ENCODE measurements around the gene TRAPPC4. TPM values are rescaled to one million over a fixed set of nuclear protein-coding genes. Genes with fewer than 3 reads are reported as not detected.
"Not testable (repeated sequence)": the region's sequence is repeated elsewhere in the genome, so short reads cannot be mapped to it uniquely, and the experiment has no call there.

Gene TRAPPC4
- total RNA-seq, 1 experiment from 2014 or later: 77.2 TPM

DNA sequence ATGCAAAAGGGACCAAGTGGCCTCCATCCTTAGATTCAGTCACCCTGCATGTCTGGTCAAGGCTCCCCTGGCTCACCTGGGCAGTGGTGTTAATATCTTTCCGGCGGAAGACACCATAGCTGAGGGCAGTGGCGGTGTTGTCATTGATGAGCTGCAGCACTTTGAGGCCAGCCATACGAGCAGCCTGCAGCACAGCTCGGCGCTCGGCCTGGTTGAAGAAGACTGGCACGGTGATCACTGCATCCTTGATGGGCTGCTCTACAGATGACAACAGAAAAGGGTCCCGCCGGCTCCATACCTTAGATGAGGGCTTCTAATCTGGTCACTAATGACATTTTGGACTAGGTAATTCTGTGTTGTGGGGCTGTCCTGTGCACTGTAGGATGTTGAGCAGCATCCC is 35.9 kb downstream of the TRAPPC4 start:
- DNase-seq (ENCODE audit: low read depth): no peak
- in situ Hi-C loops (cut with HindIII; ENCODE audit: low pct_unique_long_range_greater_than_20kb, low sequenced_read_pairs): no loop called here

DNA sequence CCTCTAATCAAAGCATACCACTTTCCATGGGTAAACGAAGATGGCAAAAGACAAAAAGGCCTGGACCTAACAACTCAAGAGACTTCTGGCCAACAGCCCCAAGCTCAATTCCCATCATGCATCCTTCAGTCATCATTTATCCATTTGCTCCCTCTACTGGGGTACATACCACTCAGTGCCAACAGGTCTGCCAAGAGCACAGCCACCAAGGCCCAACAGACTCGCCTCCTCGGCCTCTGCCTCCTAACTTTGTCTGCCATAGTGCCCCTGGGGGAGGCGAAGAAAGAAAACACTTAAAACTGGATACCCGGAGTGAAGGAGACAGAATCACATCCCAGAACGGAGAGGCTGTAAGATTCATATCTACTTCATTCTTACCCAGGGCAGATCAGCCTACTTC is 37.3 kb downstream of the TRAPPC4 start:
- DNase-seq (ENCODE audit: low read depth): peak; percentile 30
- in situ Hi-C loops (cut with HindIII; ENCODE audit: low pct_unique_long_range_greater_than_20kb, low sequenced_read_pairs): no loop called here

DNA sequence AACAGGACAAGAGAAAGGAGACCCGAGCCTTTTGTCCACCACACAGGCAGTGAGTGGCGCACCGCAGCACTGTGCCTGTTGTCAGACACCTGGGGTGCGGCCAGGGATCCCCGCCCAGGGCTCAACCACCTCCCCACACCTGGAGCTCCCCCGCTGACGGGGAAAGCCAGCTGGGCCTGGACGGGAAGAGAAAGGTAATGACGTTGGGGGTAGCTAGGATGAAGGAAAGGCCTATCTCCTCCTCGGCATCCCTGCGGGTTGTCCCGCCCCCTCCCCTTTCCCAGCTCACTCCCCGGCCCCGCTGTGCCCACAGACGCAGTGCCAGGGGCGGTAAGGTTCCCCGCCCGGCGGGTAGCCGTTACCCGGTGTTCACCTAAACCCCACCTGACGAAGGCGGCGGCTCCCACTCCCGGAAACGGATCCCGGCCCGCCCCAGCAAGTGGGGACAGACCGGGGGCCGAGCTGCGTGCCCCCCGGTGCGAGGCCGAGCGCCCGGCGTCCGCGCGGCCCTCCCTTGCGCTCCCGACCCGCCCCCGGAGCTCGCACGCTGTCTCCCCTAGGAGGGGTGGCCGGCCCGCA is 37.9 kb downstream of the TRAPPC4 start:
- in situ Hi-C loops (cut with HindIII; ENCODE audit: low pct_unique_long_range_greater_than_20kb, low sequenced_read_pairs): no loop called here
- no peak for DNase-seq (ENCODE audit: low read depth)

- in situ Hi-C loops (cut with HindIII; ENCODE audit: low pct_unique_long_range_greater_than_20kb, low sequenced_read_pairs): no loop called here
Measured at GRCh38 chr11:119057000-119057769, 38.6 kb downstream of the TRAPPC4 start, which contains the start of gene HYOU1. Gene HYOU1 (minus strand): TSS chr11:119057205. CDS start chr11:119056160, 1,045 bp downstream.

GRCh38 chr11:119059128-119059527 is 40.6 kb downstream of the TRAPPC4 start:
- in situ Hi-C loops (cut with HindIII; ENCODE audit: low pct_unique_long_range_greater_than_20kb, low sequenced_read_pairs); DNase-seq (ENCODE audit: low read depth): not testable (repeated sequence)

More at GRCh38 chr11:119057000-119057769, 38.6 kb downstream of the TRAPPC4 start, which contains the start of gene HYOU1:
- DNase-seq (ENCODE audit: low read depth): peak; percentile 88

DNA sequence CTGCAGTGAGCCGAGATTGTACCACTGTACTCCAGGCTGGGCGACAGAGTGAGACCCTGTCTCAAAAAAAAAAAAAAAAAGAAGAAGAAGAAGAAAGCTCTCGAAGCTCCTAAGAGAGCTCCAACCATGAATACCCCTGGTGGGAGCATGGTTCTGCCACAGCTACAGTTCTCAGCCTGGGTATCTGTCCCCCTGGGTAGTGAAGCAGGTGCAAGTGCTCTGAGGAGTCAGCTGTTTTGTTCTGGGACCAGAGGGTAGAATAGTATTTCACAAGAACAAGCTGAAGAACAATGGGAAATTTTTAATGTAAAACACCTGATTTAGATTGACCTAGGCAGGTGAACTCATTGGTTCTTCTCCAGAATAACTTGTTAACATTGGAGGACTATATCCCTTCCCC is 42.7 kb downstream of the TRAPPC4 start:
- in situ Hi-C loops (cut with HindIII; ENCODE audit: low pct_unique_long_range_greater_than_20kb, low sequenced_read_pairs): no loop called here
- DNase-seq (ENCODE audit: low read depth): no peak

- in situ Hi-C loops (cut with HindIII; ENCODE audit: low pct_unique_long_range_greater_than_20kb, low sequenced_read_pairs): no loop called here
- peak; percentile 11 for DNase-seq (ENCODE audit: low read depth)
Measured at GRCh38 chr11:119062779-119063178, 44.2 kb downstream of the TRAPPC4 start.

- no peak for DNase-seq (ENCODE audit: low read depth)
- in situ Hi-C loops (cut with HindIII; ENCODE audit: low pct_unique_long_range_greater_than_20kb, low sequenced_read_pairs): no loop called here
Measured at GRCh38 chr11:119065369-119065768, 46.8 kb downstream of the TRAPPC4 start.

GRCh38 chr11:119067371-119068222 is 49.0 kb downstream of the TRAPPC4 start, which contains the start of gene VPS11:
Gene VPS11 (plus strand): TSS chr11:119067818. CDS start chr11:119067824, 6 bp downstream.
- in situ Hi-C loops (cut with HindIII; ENCODE audit: low pct_unique_long_range_greater_than_20kb, low sequenced_read_pairs): no loop called here
- peak; percentile 83 for DNase-seq (ENCODE audit: low read depth)

Other genes starting within 250 kb of the TRAPPC4 start
- 26.7 and 37.1 TPM in 2 replicates for gene DDX6, start 227.6 kb upstream of the TRAPPC4 start, total RNA-seq (2014; rRNA removed; shearing (Covaris generic); ENCODE audit: low replicate concordance)
- gene CXCR5, start 134.9 kb upstream of the TRAPPC4 start, total RNA-seq (2014; rRNA removed; shearing (Covaris generic); ENCODE audit: low replicate concordance): not detected in 2 replicates
- 3.4 and 3.9 TPM in 2 replicates for gene BCL9L, start 92.8 kb upstream of the TRAPPC4 start, total RNA-seq (2014; rRNA removed; shearing (Covaris generic); ENCODE audit: low replicate concordance)
- gene UPK2, start 62.5 kb upstream of the TRAPPC4 start, total RNA-seq (2014; rRNA removed; shearing (Covaris generic); ENCODE audit: low replicate concordance): not detected in 2 replicates
- gene FOXR1, start 47.0 kb upstream of the TRAPPC4 start, total RNA-seq (2014; rRNA removed; shearing (Covaris generic); ENCODE audit: low replicate concordance): not detected in 2 replicates
- gene CENATAC, start 20.6 kb upstream of the TRAPPC4 start, total RNA-seq (2014; rRNA removed; shearing (Covaris generic); ENCODE audit: low replicate concordance): 2.8 and 6.6 TPM in 2 replicates
- 1,530 and 1,545 TPM in 2 replicates for gene RPS25, start 423 bp upstream of the TRAPPC4 start, total RNA-seq (2014; rRNA removed; shearing (Covaris generic); ENCODE audit: low replicate concordance)
- 18.5 and 28.3 TPM in 2 replicates for gene SLC37A4, start 12.1 kb downstream of the TRAPPC4 start, total RNA-seq (2014; rRNA removed; shearing (Covaris generic); ENCODE audit: low replicate concordance)
- 74.1 and 92.8 TPM in 2 replicates for gene HYOU1, start 38.4 kb downstream of the TRAPPC4 start, total RNA-seq (2014; rRNA removed; shearing (Covaris generic); ENCODE audit: low replicate concordance)
- 11.1 and 11.6 TPM in 2 replicates for gene VPS11, start 49.1 kb downstream of the TRAPPC4 start, total RNA-seq (2014; rRNA removed; shearing (Covaris generic); ENCODE audit: low replicate concordance)
- gene HMBS, start 66.1 kb downstream of the TRAPPC4 start, total RNA-seq (2014; rRNA removed; shearing (Covaris generic); ENCODE audit: low replicate concordance): 56.3 and 66.6 TPM in 2 replicates
- gene DPAGT1, start 83.1 kb downstream of the TRAPPC4 start, total RNA-seq (2014; rRNA removed; shearing (Covaris generic); ENCODE audit: low replicate concordance): 13.1 and 24.2 TPM in 2 replicates
- 2.5 and 3.2 TPM in 2 replicates for gene C2CD2L, start 88.6 kb downstream of the TRAPPC4 start, total RNA-seq (2014; rRNA removed; shearing (Covaris generic); ENCODE audit: low replicate concordance)
- gene HINFP, start 102.8 kb downstream of the TRAPPC4 start, total RNA-seq (2014; rRNA removed; shearing (Covaris generic); ENCODE audit: low replicate concordance): 7.7 and 11.0 TPM in 2 replicates
- not detected in 2 replicates for gene ABCG4, start 130.3 kb downstream of the TRAPPC4 start, total RNA-seq (2014; rRNA removed; shearing (Covaris generic); ENCODE audit: low replicate concordance)
- 35.8 and 43.3 TPM in 2 replicates for gene NLRX1, start 150.0 kb downstream of the TRAPPC4 start, total RNA-seq (2014; rRNA removed; shearing (Covaris generic); ENCODE audit: low replicate concordance)
- gene NHERF4, start 166.7 kb downstream of the TRAPPC4 start, total RNA-seq (2014; rRNA removed; shearing (Covaris generic); ENCODE audit: low replicate concordance): 0.61 and 0.95 TPM in 2 replicates
- gene CBL, start 187.6 kb downstream of the TRAPPC4 start, total RNA-seq (2014; rRNA removed; shearing (Covaris generic); ENCODE audit: low replicate concordance): 3.7 and 6.4 TPM in 2 replicates

Measured in Caki2 (cell line).